Astrocyte (in vitro differentiated cells and primary cell): ENCODE measurements around the gene USP13.

Experiments used
- CTCF ChIP-seq: IDR thresholded peaks from 2 replicates; pipeline ENCODE4 v1.5.1; 2011; ENCODE audit warnings: low read depth, mild to moderate bottlenecking, inconsistent platforms, low read length, moderate library complexity; ENCODE audit not compliant: insufficient read depth
- EZH2 ChIP-seq: IDR thresholded peaks from 2 replicates; pipeline ENCODE4 v1.6.1; 2012; ENCODE audit warnings: mild to moderate bottlenecking, low read length, inconsistent platforms; ENCODE audit not compliant: insufficient read depth

GRCh38 chr3:179715582-179715981 is 62.7 kb downstream of the USP13 start:
- TF ChIP-seq CTCF: no peak
- TF ChIP-seq EZH2: no peak
